ENCODE results near the gene TNFRSF12A. TPM values are rescaled to one million over a fixed set of nuclear protein-coding genes. Genes with fewer than 3 reads are reported as not detected.

Gene TNFRSF12A
- total and polyA plus RNA-seq, 2 of the 13 experiments (the other 11 are each of a cell fraction or from before 2014, with no cell fraction given): 61.9 to 66.0 TPM

DNA sequence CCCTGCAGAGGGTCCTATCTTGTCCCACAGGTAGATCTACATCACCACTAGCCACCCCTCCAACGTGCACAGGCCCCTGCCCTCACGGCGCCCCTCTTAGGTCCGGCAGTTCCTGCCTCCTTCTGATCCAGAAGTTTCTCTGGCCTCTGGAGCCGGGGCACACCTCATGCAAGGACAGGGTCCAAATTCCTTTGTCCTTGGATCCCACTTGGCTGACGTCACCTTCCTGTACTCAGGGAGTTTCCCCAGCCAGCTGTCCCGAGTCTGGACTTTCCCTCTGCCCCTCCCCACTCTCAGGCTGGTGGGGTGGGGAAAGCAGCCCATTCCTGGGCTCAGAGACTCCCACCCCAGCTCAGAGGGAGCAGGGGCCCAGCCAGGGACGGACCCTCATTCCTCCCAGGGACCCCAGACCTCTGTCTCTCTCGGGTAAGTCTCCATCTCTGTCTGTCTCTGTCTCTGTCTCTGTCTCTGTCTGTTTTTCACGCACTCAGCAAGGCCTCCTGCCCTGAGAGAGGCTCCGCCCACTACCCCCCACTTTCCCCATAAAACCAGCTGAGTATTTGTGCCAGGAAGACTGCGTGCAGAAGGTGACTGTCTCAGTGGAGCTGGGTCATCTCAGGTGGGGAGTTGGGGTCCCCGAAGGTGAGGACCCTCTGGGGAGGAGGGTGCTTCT, 45.0 kb downstream of the TNFRSF12A start, which contains the start of gene IL32 (continued):
- TF ChIP-seq, protein P1, sequence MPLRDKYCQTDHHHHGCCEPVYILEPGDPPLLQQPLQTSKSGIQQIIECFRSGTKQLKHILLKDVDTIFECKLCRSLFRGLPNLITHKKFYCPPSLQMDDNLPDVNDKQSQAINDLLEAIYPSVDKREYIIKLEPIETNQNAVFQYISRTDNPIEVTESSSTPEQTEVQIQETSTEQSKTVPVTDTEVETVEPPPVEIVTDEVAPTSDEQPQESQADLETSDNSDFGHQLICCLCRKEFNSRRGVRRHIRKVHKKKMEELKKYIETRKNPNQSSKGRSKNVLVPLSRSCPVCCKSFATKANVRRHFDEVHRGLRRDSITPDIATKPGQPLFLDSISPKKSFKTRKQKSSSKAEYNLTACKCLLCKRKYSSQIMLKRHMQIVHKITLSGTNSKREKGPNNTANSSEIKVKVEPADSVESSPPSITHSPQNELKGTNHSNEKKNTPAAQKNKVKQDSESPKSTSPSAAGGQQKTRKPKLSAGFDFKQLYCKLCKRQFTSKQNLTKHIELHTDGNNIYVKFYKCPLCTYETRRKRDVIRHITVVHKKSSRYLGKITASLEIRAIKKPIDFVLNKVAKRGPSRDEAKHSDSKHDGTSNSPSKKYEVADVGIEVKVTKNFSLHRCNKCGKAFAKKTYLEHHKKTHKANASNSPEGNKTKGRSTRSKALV (CRISPR knock-in tag; IDR thresholded peaks at IDR 0.05): 0 out of 2 replicates have a peak, but pooled peaks have one; percentile 37
- TF ChIP-seq MTA1 (CRISPR knock-in tag; IDR thresholded peaks at IDR 0.05; ENCODE audit: borderline replicate concordance): peak; percentile 66
- TF ChIP-seq CHD2 (IDR thresholded peaks at IDR 0.05; ENCODE audit: low read depth, low read length): no peak; the same call in 1 of the 2 replicates
- TF ChIP-seq ATF7-NPFF (CRISPR knock-in tag; IDR thresholded peaks at IDR 0.05; ENCODE audit: low read depth): no peak
- no peak for TF ChIP-seq HHEX (CRISPR knock-in tag; IDR thresholded peaks at IDR 0.05)
- TF ChIP-seq, protein P2, sequence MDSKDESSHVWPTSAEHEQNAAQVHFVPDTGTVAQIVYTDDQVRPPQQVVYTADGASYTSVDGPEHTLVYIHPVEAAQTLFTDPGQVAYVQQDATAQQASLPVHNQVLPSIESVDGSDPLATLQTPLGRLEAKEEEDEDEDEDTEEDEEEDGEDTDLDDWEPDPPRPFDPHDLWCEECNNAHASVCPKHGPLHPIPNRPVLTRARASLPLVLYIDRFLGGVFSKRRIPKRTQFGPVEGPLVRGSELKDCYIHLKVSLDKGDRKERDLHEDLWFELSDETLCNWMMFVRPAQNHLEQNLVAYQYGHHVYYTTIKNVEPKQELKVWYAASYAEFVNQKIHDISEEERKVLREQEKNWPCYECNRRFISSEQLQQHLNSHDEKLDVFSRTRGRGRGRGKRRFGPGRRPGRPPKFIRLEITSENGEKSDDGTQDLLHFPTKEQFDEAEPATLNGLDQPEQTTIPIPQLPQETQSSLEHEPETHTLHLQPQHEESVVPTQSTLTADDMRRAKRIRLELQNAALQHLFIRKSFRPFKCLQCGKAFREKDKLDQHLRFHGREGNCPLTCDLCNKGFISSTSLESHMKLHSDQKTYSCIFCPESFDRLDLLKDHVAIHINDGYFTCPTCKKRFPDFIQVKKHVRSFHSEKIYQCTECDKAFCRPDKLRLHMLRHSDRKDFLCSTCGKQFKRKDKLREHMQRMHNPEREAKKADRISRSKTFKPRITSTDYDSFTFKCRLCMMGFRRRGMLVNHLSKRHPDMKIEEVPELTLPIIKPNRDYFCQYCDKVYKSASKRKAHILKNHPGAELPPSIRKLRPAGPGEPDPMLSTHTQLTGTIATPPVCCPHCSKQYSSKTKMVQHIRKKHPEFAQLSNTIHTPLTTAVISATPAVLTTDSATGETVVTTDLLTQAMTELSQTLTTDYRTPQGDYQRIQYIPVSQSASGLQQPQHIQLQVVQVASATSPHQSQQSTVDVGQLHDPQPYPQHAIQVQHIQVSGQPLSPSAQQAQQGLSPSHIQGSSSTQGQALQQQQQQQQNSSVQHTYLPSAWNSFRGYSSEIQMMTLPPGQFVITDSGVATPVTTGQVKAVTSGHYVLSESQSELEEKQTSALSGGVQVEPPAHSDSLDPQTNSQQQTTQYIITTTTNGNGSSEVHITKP (CRISPR knock-in tag; IDR thresholded peaks at IDR 0.05; ENCODE audit: low read depth): peak; percentile 55; the same call in 1 of the 2 replicates
- TF ChIP-seq DNMT1 (CRISPR knock-in tag; IDR thresholded peaks at IDR 0.05): 0 out of 2 replicates have a peak, but pooled peaks have one; percentile 43
- TF ChIP-seq YEATS4 (CRISPR knock-in tag; IDR thresholded peaks at IDR 0.05; ENCODE audit: borderline replicate concordance): peak; percentile 57
- no peak for TF ChIP-seq IRX3 (CRISPR knock-in tag; IDR thresholded peaks at IDR 0.05; ENCODE audit: borderline replicate concordance, low read depth)
- no peak for TF ChIP-seq AHR (CRISPR knock-in tag; IDR thresholded peaks at IDR 0.05)
- 0 out of 2 replicates have a peak, but pooled peaks have one; percentile 33 for TF ChIP-seq TMF1 (CRISPR knock-in tag; IDR thresholded peaks at IDR 0.05; ENCODE audit: low read depth)
- TF ChIP-seq PHF8 (CRISPR knock-in tag; IDR thresholded peaks at IDR 0.05): peak; percentile 53; the same call in 1 of the 2 replicates
- 0 out of 2 replicates have a peak, but pooled peaks have one; percentile 22 for TF ChIP-seq ZNF296 (CRISPR knock-in tag; conservative IDR thresholded peaks at IDR 0.05)
- TF ChIP-seq ZBTB7A (CRISPR knock-in tag; IDR thresholded peaks at IDR 0.05): peak; percentile 51; the same call in 1 of the 2 replicates
- TF ChIP-seq, protein P3, sequence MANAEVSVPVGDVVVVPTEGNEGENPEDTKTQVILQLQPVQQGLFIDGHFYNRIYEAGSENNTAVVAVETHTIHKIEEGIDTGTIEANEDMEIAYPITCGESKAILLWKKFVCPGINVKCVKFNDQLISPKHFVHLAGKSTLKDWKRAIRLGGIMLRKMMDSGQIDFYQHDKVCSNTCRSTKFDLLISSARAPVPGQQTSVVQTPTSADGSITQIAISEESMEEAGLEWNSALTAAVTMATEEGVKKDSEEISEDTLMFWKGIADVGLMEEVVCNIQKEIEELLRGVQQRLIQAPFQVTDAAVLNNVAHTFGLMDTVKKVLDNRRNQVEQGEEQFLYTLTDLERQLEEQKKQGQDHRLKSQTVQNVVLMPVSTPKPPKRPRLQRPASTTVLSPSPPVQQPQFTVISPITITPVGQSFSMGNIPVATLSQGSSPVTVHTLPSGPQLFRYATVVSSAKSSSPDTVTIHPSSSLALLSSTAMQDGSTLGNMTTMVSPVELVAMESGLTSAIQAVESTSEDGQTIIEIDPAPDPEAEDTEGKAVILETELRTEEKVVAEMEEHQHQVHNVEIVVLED (CRISPR knock-in tag; IDR thresholded peaks at IDR 0.05; ENCODE audit: borderline replicate concordance): peak; percentile 45; the same call in 1 of the 2 replicates
- TF ChIP-seq TAF1 (CRISPR knock-in tag; IDR thresholded peaks at IDR 0.05): peak; percentile 59; the same call in 1 of the 2 replicates
- TF ChIP-seq ZBTB7B (CRISPR knock-in tag; IDR thresholded peaks at IDR 0.05): peak; percentile 73
- peak; percentile 59; the same call in 1 of the 2 replicates for TF ChIP-seq NCOA2 (CRISPR knock-in tag; IDR thresholded peaks at IDR 0.05)
- TF ChIP-seq POLR2A (IDR thresholded peaks at IDR 0.05; ENCODE audit: insufficient read depth in 1 of 2, low read depth in 2 of 2, low read length in 2 of 2): peak; percentile 72 to 75
- TF ChIP-seq GABPA (IDR thresholded peaks at IDR 0.05; ENCODE audit: low read depth, low read length): no peak
- peak; percentile 51 for TF ChIP-seq GABPA (CRISPR knock-in tag; IDR thresholded peaks at IDR 0.05; ENCODE audit: low read depth)
- TF ChIP-seq, protein P4, sequence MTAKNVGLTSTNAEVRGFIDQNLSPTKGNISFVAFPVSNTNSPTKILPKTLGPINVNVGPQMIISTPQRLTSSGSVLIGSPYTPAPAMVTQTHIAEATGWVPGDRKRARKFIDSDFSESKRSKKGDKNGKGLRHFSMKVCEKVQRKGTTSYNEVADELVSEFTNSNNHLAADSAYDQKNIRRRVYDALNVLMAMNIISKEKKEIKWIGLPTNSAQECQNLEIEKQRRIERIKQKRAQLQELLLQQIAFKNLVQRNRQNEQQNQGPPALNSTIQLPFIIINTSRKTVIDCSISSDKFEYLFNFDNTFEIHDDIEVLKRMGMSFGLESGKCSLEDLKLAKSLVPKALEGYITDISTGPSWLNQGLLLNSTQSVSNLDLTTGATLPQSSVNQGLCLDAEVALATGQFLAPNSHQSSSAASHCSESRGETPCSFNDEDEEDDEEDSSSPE (CRISPR knock-in tag; IDR thresholded peaks at IDR 0.05): 0 out of 2 replicates have a peak, but pooled peaks have one; percentile 55
- TF ChIP-seq ZNF543 (CRISPR knock-in tag; IDR thresholded peaks at IDR 0.05): no peak

All from HepG2 (cell line).